GM18909 (cell line): ENCODE data around the gene TLX2.
A peak's percentile ranks its signal among the peaks of the same experiment; 100 is the strongest.

Experiments
- ATAC-seq: cut with Tn5 transposase; IDR thresholded peaks from one replicate; pipeline ENCODE4 v1.9.1; 2021; ENCODE audit warnings: mild to moderate bottlenecking; ENCODE audit not compliant: unreplicated experiment, poor library complexity

Gene TLX2

GRCh38 chr2:74495440-74495839, 18.8 kb upstream of the TLX2 start:
- no peak for ATAC-seq

- ATAC-seq, result no peak
Measured at GRCh38 chr2:74496997-74497776, 17.1 kb upstream of the TLX2 start.

- no peak for ATAC-seq
Measured at GRCh38 chr2:74497777-74498499, 16.3 kb upstream of the TLX2 start.

- no peak for ATAC-seq
Measured at GRCh38 chr2:74498500-74499266, 15.6 kb upstream of the TLX2 start.

GRCh38 chr2:74499267-74499939, 14.8 kb upstream of the TLX2 start, which contains the start of gene LBX2:
TSS of gene LBX2 (minus strand) at chr2:74499603. CDS start at chr2:74499537, 66 bp downstream.
- no peak for ATAC-seq

- no peak for ATAC-seq
Measured at GRCh38 chr2:74499940-74500577, 14.2 kb upstream of the TLX2 start.

- ATAC-seq, result no peak
Measured at GRCh38 chr2:74500578-74500946, 13.7 kb upstream of the TLX2 start.

- ATAC-seq, result no peak
Measured at GRCh38 chr2:74501335-74502071, 12.7 kb upstream of the TLX2 start.

- no peak for ATAC-seq
Measured at GRCh38 chr2:74502147-74502719, 12.0 kb upstream of the TLX2 start.

- peak; percentile 39 for ATAC-seq
Measured at GRCh38 chr2:74502720-74503505, 11.3 kb upstream of the TLX2 start.

- no peak for ATAC-seq
Measured at GRCh38 chr2:74503506-74504475, 10.5 kb upstream of the TLX2 start.

- ATAC-seq, result no peak
Measured at GRCh38 chr2:74504591-74504990, 9.7 kb upstream of the TLX2 start.

- ATAC-seq, result no peak
Measured at GRCh38 chr2:74505448-74506246, 8.6 kb upstream of the TLX2 start.

GRCh38 chr2:74507145-74507925, 6.9 kb upstream of the TLX2 start, which contains the start of gene PCGF1:
TSS of gene PCGF1 (minus strand) at chr2:74507695. CDS start at chr2:74507668, 27 bp downstream.
- ATAC-seq, result peak; percentile 90

- ATAC-seq, result peak; percentile 13
Measured at GRCh38 chr2:74507926-74508520, 6.2 kb upstream of the TLX2 start.
